NCI-H510A (cell line): ENCODE measurements around the gene NFYA.

Experiments used
- DNase-seq: peaks from one replicate; lab custom pipeline; 2025; lab: John Stamatoyannopoulos, UW

Gene NFYA

DNA sequence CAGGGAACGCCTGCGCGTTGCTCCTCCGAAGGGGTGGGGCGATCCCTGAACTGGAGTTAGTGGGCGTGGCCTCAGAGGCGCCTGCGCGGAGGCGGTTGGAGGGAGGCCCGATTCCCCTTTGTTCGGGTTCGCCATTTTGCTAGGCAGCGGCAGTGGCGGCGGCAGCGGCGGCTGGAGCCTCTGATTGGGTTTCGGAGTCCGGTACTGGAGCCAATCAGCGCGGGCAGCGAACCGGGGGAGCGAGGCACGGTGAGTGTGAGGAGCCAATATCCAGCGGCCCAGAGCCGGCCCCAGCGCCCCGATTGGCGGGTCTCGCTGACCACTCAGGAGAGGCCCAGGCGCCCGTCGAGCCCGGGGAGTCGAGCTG lies at the start of gene NFYA:
NFYA (plus strand) TSS at position 139 of the 367 bp plus-strand sequence. CDS start 6,116 bp downstream, outside the sequence.
- DNase-seq: peak; percentile 100

DNA sequence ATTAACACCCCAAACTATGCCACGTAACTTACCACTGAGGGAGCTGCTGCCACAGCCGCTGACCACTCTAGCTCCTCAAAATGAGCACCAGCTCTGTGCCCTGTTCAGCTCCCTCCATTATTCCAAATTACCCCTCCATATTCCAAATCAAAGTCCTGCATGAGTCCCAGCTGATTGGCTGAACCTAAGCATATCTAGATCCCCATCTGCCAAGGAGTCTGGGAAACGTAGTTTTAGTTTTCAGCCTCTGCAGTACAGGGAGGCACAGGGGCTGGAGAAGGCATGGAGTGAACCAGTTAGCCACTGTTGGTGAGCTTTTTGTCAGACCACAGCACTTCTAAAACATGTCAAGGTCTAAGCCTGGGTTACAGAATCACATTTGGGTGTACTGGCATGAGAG lies 49.7 kb upstream of the NFYA start:
- no peak for DNase-seq

DNA sequence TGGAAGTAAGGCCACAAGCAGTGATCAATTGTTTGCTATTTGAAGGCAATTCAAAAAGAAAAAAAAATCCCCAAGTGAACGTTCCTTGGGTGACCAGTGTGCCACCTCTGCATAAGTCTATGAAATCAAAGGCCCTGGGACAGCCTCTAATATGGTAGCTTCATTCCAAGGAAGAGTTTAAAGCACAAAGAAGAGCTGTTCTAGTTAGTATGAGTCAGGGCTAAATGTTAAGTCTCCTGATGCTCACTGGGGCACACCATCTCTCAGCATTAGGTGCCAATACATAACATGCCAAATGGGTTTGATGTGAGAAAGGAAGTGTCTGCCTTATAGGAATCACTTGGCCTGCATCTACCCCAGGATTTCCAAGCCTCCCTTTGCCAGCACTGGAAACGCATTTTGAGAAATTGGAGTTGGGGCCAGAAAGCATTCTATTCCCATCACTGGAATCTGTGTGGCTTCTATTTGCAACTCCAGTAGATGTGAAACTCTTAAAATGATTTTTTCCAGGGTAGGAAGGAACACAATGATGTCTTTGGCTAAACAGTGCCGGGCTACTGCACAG lies 46.7 kb upstream of the NFYA start:
- DNase-seq: no peak

DNA sequence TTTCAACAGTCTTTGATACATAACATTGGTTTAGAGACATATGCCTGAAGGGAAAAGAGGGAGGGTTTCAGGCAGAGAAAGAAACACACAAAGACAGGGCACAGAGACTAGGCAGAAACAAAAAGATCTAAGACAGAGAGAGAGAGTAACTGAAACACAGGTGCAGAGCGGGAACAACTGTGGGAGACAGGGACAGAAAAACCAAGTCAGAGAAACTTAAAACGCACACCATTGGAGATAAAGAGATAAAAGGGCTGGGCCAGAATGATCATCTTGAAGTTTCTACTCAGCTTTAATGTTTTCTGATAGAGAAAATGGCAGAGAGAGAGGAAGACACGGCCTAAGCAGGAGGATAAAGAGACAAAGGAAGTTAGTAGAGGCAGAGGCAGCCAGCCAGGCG lies 45.5 kb upstream of the NFYA start:
- no peak for DNase-seq

DNA sequence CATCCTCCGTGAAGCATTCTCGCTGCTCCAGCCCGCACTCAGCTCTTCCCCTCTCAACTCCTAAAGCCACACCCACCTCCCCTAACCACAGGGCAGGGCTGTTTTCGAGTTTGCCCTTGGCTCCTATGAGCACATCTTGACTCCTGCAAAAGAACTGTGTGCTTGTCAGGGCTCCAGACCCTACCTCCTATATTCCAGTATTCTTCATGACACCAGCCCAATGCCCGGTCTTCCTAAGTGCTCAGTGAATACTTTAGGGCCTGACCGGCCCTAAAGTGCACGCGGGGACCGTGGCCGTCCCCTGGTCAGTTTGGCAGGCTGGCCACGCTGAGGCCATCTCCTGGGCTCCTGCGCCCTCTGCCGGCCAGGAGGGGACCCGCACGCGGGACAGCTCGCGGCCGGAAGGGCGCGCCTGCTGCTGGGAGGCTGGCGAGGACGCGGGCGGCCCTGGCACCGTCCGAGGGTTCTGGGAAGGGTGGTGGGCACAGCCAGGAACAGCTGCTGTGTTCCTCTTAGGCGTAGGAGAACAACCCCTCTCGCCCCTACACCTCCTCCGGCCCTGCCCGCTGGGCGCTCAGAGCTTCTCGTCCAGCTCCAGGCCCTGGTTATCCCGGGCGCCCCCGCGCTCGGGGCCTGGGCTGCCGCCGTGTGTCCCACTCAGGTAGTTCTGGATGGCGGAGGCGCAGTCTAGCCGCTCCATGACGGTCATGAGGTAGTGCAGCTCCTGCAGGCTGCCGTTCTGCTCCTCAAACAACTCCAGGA lies 44.8 kb upstream of the NFYA start:
- peak; percentile 89 for DNase-seq

DNA sequence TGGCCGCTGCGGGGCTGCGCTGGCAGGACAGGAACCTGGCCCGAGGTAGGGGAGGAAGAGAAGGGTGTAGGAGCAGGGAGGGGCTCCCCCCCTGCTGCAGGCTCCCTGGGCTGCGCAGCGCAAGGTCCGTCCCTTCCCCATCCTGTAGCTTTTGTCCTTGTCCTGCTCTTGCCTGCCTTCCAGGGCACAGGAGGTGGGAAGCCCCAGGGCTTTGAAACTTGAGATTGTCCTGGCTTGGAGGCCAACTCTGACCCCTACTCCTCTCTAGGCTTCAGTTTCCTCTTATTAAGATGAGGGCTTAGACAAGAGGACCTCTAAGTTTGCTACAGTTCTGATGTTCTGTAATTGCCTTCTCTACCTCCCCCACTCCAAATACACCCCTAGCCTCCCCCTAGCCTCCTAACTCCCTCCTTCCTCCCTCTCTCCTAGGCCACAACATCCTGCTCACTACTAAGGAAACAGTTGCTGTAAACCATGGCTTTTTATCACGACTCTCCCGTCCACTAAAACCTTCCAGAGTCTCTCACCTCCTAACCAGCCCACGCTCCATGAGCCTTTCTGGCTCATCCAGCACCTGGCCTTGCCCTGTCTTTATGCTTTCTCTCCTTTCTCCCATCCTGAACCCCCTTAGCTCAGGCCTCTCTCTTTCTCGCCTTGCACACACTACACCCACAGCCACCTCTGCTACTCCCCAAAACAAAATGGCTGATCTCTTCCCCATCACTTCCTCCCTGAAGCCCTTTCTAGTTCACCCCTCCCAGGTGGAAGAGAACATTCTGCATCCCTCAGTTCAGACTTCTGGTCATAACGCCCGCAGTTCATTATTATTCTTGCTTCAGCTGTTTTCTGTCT lies 44.0 kb upstream of the NFYA start:
- DNase-seq: no peak

DNA sequence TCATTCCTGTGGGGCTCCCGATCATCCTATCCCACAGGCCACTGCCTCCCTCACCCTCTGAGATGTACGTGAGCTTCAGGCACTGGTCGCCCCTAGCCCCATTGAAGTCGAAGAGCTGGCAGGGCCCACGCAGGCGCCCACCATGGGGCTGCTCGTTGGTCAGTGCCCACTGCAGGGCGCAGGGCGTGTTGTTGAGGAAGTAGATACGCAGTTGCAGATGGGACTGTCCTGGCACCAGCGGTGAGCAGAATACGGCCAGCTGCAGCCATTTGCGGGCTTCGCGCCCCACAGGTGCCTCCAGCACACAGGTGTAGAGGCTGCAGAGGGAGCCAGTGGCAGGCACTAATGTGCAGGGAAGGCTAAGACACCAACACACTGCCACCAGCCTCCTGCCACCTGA lies 39.9 kb upstream of the NFYA start:
- no peak for DNase-seq

DNA sequence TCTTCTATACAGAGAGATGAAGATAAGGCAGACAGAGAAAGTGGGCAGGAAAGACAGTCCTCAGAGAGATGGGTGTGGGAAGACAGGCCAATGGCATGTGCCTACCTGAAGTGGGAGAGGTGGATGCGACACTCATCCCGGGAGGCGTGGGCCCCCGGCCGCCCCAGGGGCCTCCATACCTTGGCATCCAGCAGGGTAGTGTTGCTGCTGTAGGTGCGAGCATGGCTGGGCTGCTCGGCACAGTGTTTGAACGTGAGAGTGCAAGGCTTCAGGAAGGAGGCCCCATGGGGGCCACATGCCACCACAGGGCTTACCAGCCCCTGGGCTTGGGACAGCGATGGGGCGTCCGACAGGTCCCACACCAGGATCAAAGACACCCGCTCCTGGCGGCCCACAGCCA lies 39.0 kb upstream of the NFYA start:
- DNase-seq: no peak

DNA sequence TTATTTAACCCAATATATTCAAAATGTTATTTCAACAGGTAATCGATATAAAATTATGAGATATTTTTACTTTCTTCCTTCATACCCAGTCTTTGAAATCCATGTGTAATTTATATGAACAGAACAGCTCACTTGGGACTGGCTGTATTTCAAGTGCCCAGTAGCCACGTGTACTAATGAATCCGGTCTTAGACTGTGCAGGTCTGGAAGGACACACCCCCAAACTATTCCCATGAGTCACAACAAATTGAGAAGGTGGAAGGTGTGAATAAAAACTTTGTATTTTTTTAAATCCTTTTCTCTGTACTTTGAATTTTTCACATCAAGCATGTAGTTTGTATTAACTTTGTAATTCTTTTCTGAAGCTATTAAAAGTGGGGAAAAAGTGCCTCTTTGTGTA lies 36.6 kb upstream of the NFYA start:
- no peak for DNase-seq

DNA sequence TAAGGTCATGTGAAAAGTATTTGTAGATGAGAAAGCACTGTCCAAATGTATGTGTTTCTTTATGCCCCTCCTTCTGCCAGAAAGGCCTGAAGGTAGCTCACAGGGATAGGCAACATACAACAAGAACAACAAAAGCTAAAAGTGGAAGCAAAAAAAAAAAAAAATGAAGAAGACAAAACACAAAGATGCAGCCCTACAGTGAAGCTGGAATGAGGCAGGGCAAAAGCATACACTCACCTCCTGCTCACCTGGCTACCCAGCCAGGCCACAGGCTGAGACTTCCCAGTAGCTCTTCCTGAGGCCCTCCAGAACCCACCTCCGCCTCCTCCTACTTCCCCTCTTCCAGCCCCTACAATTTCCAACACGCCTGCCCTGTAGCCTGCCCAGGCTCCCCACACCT lies 36.2 kb upstream of the NFYA start:
- no peak for DNase-seq

DNA sequence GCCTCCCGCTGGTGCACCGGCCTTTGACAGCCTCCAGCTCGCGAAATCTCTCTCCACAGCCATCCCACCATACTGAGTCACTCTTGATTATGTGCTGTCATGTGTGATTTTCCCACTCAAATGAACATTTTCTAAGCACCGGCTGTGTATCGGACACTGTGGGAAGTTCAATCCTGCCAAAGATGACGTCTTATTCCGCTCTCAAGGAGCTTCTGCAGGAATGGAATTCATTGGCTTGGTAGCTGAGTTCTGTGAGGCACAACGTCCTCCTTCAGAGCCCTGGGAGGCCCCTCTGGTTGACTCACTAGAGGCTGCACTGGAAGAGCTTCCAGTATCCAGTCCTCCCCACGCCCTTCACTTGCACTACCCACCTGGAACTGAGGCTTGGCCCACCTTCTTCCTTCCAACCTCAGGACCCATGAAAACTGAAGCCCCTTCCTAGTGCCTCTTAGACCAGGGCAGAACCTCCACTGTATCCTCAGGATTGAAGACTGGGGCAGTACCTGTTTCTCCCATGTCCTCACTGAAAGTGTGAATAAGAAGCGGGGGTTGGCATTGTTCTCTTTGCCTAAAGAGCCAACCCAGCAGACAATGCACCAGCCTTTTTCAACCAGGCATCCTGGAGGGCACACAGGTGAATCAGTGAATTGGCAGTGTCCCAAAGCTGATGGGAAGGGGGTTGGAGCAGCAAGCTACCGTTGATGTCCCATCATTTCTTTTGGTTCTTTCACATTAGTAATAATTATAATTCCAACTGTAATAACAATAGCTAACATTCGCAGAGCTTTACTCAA lies 35.5 kb upstream of the NFYA start:
- DNase-seq: no peak

DNA sequence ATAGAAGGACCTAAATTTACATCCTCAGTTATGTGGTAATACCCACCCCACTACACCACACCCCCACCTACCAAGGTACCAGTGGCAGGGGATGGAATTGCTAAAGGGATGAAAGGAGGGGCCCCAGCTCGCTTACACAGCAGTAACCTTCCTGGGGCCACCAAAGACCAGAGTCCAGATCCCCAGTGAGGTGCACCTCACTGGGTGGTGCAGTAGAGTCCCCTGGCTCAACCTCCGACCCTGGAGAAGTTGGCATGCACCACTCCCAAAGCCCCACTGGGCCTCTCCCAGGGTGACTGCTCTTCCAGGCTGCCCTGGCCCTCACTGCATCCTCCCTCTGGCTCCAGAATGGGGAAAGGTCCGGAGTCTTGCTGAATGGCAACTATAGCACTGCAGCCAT lies 34.6 kb upstream of the NFYA start:
- DNase-seq: no peak

DNA sequence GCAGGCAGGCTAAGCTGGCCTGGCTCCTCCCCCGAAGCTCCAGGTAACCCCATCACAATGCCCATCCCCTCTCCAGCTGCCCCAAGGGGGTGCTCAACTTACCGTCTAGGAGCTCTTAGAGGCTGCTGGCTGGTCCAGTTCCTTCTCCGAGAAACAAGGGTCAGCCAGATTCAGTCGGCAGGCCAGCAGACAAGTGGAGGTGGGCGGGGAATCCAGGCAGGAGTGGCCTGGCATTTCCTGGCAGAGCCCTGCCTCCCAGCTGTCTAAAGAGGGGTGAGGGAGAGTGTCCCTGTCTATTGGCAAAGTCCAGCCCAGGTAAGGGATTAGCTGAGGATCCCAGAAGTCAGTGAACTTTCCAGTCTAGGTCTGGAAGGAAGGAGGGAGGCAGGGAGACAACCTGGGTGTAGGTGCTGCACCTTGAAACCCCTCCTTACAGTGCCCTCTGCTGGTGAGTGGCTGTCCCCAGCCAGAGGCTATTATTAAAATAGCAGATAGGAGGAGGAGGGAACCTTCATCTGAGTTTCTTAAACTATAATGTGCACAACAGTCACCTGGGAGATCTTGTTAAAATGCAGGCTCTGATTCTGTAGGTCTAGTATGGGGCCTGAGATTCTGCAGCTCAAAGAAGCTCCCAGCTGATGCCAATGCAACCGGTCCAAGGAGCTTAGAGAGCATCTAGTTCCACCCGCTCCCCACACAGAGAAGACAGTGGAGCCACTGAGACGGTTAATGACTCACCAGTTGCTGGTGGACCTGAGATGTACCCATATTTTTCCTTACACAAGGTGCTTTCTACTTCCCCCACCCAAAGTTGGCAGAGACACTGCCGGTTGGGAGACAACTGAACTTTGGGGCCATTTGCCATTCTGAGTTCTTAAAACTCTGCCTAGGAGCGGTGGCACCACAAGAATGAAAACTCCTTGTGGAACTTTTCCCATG lies 33.4 kb upstream of the NFYA start, which contains the start of gene UNC5CL:
UNC5CL (minus strand) TSS at position 162 of the 939 bp plus-strand sequence. CDS start 4,147 bp downstream, outside the sequence.
- DNase-seq: no peak

DNA sequence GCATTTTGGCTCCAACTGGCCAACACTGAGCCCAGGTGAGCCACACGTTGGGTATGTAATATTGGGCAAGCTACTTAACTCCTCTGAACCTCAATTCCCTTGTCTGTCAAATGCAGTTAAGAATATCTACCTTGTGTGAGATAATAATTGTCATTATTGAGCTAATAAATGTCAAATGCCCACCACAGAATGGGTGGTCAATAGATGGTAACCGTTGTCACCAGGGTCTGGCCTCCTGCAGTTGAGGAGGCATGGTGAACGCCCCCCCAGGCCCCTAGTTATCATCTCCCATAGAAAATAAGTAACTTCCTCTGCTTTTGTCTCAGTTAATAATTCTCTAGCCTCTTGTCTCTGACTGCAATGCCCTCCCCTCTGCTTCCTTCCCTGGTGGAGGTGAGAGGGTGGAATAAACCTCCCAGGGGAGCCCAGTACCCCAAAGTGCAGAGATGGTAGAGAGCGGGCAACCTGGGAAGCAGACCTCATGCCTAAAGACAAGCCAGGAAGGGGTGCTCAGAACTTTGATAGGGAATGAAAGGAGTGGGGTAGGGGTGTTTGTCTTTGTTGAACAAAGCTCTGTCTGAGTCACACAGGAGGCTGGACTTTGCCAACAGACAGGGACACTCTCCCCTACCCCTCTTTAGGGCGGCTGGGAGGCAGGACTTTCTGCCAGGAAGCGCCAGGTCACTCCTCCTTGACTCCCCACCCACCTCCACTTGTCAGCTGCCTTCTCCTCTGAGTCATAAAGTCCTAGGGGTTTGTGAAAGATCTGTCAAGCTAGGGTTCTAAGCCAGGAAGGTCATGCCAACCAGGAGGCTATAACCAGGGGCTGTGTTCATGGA lies 32.5 kb upstream of the NFYA start:
- no peak for DNase-seq

DNA sequence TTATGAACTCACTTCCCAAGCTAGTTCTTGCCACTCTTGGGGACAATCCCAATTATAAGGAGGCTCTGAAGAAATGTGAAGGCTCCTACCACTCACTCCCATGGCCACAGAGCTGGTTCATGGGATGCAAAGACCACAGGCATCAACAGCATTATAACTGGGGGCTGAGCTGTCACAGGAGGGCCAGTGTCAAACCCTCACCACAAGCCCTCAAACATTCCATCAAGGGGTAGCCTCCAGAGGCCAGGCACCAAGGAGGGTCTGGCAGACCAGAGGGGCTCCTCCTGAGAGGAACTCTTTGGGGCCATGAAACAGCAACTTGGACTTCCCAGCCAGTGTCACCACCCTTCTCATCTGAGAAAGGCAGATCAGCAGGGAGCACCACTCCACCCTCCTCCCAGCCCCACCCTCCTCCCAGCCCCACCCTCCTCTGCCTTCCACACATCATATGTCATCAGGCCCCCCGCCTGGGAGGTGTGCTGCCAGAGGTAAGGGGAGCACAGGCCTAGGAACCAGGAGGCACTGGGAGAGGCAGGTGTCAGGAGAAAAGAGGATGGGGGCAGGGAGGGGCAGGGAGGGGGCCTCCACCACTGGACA lies 31.7 kb upstream of the NFYA start:
- no peak for DNase-seq

DNA sequence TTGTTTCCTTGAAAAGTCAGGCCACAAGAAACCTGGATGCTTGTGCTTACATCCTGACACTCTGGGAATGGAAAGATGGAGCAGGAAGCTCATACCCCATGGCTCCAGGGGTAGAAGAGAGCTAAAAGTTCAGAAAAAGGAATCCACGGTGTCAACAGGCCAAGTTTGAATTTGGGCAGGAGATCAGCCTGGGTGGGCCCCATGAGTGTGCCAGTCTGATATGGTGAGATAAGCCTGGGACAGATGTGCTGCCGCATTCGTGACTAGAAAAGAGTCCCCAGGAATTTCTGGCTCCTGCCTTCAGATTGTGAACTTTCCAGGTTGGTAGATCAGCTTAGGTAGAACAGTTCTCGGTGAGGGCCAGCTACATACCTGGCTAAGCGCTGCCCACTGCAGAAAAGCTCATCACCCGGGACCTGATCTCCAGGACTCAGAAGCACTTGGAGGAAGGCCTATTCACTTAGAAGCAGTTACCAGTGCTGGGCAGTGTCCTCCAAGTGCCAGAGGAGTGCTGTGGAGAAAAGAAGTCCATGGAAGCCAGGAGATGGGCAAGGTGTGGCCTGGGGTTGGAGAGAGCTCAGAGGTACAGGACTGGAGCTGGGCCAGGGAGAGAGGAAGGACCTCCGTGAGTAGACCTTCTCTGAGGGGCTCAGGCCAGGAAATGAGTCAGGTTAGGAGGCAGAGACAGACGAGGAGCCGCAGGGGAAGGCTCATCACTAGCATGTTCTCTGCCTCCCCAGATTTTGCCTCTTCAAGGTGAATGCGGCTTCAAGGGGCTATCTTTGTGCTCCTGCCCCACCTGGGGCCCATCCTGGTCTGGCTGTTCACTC lies 30.3 kb upstream of the NFYA start, which contains the start of gene TSPO2:
TSPO2 (plus strand) TSS at position 242 of the 830 bp plus-strand sequence; CDS start at position 761, 519 bp downstream.
- DNase-seq: no peak

DNA sequence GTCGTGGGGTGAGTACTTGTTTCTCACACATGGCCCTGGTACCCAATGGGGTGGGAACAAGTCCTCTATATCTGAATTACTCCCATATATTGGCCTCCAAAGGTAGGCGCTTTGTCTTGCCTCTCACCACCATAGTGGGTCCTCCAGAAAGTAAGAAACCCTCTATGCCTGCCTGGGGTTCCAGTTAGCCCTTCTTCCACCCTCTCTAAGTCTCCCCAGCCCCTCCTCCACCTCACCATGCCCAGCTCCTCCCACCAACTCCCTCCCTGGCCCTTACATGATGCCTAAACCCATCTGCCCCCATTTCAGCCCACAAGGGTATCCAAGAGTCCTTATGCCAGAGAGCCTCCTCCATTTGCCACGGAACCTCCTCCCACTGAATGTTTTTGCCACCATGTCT lies 29.6 kb upstream of the NFYA start:
- DNase-seq: no peak

DNA sequence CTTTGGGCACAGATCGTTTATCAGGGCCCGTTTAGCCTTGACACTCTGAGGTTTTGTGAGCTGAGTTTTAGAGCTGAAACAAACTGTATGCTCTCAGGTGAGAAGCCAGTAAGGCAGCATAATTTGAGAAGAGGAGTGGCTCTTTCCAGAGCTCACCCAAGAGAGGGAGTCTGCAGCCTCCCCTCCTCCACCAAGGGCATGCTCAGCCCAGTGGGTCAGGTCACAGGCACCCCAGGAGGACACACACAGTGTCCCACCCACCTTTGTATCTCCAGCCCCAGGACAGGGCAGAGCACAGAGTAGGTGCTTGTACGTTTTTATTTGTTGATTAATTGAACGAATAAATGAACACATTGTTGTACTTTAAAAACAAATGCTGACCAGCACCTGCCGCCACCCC lies 27.1 kb upstream of the NFYA start:
- no peak for DNase-seq

DNA sequence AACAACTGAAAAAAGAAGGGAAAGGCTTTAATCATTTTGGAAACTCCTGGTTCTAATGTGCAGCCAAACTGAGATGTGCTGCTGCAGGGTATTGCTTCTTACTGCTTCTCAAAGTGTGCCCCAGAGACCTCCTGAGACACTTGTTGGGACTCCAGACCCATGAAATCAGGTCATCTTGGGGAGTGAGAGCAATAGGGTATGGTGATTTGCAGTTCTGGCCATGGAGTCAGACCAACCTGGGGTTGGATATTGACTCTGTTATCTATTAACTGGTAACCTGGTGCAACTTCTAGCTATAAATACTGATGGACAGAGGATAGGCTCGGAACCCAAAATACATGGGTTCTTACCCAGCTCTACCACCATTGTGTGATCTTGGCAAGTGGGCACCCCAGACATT lies 26.7 kb upstream of the NFYA start:
- no peak for DNase-seq
